Tibial nerve (tissue), 4 donors: ENCODE results near the gene EFNA5. TPM values are rescaled to one million over a fixed set of nuclear protein-coding genes. Genes with fewer than 3 reads are reported as not detected.

ENCODE experiments used
- DNase-seq, 2 donors: peaks; one replicate each; pipeline ENCODE4 v3.0.0-alpha.2; 2019; ENCODE audit warnings: low spot score in 2 of 2
- H3K27ac ChIP-seq, 4 donors: fragments of 200-600 bp; sonication (generic) in 3 of 4; one replicate each; pipeline ENCODE4 v1.5.1; 2017 to 2019; ENCODE audit warnings: mild to moderate bottlenecking in 1 of 4
- H3K27me3 ChIP-seq, 2 donors: fragments of 200-600 bp; sonication (generic) in 1 of 2; one replicate each; pipeline versions ENCODE4 v1.5.1 to v1.6.0; 2017 to 2019
- H3K36me3 ChIP-seq, 3 donors: fragments of 200-600 bp; sonication (generic); one replicate each; pipeline ENCODE4 v1.5.1; 2018 to 2019
- H3K4me1 ChIP-seq, 4 donors: fragments of 200-600 bp; sonication (generic) in 3 of 4; one replicate each; pipeline ENCODE4 v1.5.1; 2017 to 2019
- H3K4me3 ChIP-seq, 4 donors: fragments of 200-600 bp; sonication (generic) in 3 of 4; one replicate each; pipeline ENCODE4 v1.5.1; 2017 to 2019; ENCODE audit warnings: mild to moderate bottlenecking in 1 of 4, moderate library complexity in 1 of 4
- H3K9me3 ChIP-seq, 4 donors: fragments of 200-600 bp; sonication (generic) in 3 of 4; one replicate each; pipeline ENCODE4 v1.5.1; 2017 to 2019
- EP300 ChIP-seq, 2 donors: sonication (generic); formaldehyde crosslinking; IDR thresholded peaks; one replicate each; pipeline ENCODE4 v1.6.1; 2017; ENCODE audit warnings: antibody characterized with exemption in 2 of 2, mild to moderate bottlenecking in 1 of 2
- POLR2A ChIP-seq, 2 donors: fragments of 450-650 bp; IDR thresholded peaks; one replicate each; pipeline ENCODE4 v1.6.1; 2017; ENCODE audit warnings: antibody characterized with exemption in 2 of 2, mild to moderate bottlenecking in 2 of 2, moderate library complexity in 2 of 2
- WGBS, 2 donors: methylation state at CpG; one replicate each; pipeline ENCODE4 v1.1.5; 2018; 5-methylcytosine and 5-hydroxymethylcytosine counted together
- total RNA-seq, 4 donors: library from RNA; depleted of rRNA; stranded (reverse); fragments of >200 nt; gene quantifications; one replicate each; pipeline ENCODE4 v1.1.0, GENCODE V29; 2016
- TF ChIP-seq, protein P1 (sequence below), 5 experiments: fragments of 200-600 bp in 3 of 5; fragments of 450-650 bp in 2 of 5; sonication (generic) in 3 of 5; IDR thresholded peaks; one replicate each; pipeline ENCODE4 v1.5.1; 2016 to 2019; ENCODE audit warnings: antibody characterized with exemption in 5 of 5, mild to moderate bottlenecking in 3 of 5, moderate library complexity in 2 of 5

EFNA5 gene
- total RNA-seq, 4 donors from 2014 or later = 6.3 to 10.2 (median 6.9) TPM

DNA sequence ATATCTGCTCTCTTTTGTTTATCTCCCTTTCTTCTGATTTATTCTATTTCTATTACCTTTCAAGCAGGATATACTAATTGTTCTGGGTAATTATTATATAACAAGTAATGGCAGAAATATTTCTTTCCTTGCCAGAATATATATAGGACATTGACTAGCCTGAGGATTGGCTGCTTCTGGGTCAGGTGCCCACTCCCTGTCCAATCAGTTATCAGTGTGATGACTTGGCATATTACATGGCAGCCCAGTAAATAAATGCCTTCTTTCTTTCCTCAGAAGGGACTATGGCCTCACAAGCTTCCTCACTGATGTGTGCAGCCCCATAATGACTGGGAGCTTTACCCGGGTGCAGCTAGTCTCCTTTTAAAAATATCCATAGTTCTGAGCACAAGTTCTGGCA is 301.1 kb downstream of the EFNA5 start:
- no peaks in the 10 kb centered on the region for H3K27me3 ChIP-seq
- TF ChIP-seq POLR2A (IDR thresholded peaks at IDR 0.05) (no peak), EP300 (IDR thresholded peaks at IDR 0.05) (no peak)
- TF ChIP-seq, protein P1, sequence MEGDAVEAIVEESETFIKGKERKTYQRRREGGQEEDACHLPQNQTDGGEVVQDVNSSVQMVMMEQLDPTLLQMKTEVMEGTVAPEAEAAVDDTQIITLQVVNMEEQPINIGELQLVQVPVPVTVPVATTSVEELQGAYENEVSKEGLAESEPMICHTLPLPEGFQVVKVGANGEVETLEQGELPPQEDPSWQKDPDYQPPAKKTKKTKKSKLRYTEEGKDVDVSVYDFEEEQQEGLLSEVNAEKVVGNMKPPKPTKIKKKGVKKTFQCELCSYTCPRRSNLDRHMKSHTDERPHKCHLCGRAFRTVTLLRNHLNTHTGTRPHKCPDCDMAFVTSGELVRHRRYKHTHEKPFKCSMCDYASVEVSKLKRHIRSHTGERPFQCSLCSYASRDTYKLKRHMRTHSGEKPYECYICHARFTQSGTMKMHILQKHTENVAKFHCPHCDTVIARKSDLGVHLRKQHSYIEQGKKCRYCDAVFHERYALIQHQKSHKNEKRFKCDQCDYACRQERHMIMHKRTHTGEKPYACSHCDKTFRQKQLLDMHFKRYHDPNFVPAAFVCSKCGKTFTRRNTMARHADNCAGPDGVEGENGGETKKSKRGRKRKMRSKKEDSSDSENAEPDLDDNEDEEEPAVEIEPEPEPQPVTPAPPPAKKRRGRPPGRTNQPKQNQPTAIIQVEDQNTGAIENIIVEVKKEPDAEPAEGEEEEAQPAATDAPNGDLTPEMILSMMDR (IDR thresholded peaks at IDR 0.05) = no peak
- H3K4me1 ChIP-seq = no peaks in the 10 kb centered on the region
- WGBS, 2 donors = 85 to 95% methylated on average over 1 of the region's 1 CpG
- H3K4me3 ChIP-seq = no peak overlapping the region
- no peaks in the 10 kb centered on the region for H3K36me3 ChIP-seq
- no peak for DNase-seq
- no peaks in the 10 kb centered on the region for H3K9me3 ChIP-seq
- no peak overlapping the region for H3K27ac ChIP-seq

DNA sequence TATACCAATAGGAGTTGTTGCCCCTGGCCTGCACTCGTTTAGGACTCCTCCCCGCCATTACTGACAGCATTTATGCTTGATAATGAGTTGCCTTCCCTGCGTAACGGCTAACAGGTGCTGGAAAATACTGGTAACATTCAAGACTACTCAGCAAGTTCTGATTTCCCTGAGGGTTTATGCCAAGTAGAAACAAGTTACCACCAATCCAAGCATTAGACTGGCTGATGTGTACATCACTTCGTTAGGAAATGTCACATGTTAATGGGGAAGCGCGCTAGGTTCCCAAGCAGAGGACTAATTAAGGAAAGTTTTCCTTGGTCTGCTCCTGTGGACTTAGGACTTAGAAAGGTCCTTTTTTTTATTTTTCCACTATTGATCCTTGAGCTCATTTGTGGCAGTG is 302.1 kb downstream of the EFNA5 start:
- WGBS, 2 donors = 86 to 89% methylated on average over 7 of the region's 7 CpGs
- H3K4me3 ChIP-seq = no peak overlapping the region
- TF ChIP-seq, protein P1 (IDR thresholded peaks at IDR 0.05) = no peak
- TF ChIP-seq POLR2A (IDR thresholded peaks at IDR 0.05) (no peak), EP300 (IDR thresholded peaks at IDR 0.05) (no peak)
- H3K27ac ChIP-seq = no peak overlapping the region
- H3K9me3 ChIP-seq = no peaks in the 10 kb centered on the region
- no peaks in the 10 kb centered on the region for H3K4me1 ChIP-seq
- no peaks in the 10 kb centered on the region for H3K27me3 ChIP-seq
- no peaks in the 10 kb centered on the region for H3K36me3 ChIP-seq
- DNase-seq = no peak

DNA sequence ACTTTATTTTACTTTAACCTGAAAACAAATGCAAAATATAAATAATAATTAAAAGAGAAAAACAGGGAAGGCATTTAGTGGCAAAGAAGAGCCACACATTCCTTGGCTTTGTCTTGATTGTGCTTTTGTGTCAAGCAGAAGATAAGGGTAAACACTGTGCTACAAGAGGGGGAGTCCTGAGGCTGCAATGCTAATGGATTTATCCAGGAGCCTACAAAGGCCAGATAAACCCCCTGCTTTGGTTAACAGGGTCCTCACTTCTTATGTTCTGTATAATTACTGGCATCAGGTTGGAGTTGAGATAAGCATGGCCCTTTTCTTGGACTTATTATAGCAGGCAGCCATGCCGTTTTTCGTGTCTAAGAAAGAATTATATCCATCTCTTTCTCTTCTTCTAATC is 302.8 kb downstream of the EFNA5 start:
- no peaks in the 10 kb centered on the region for H3K36me3 ChIP-seq
- no peaks in the 10 kb centered on the region for H3K4me1 ChIP-seq
- WGBS, 2 donors = 81 to 85% methylated on average over 2 of the region's 2 CpGs
- no peak overlapping the region for H3K27ac ChIP-seq
- H3K4me3 ChIP-seq = no peak overlapping the region
- TF ChIP-seq, protein P1 (IDR thresholded peaks at IDR 0.05) = no peak
- no peak for TF ChIP-seq EP300 (IDR thresholded peaks at IDR 0.05)
- no peak for TF ChIP-seq POLR2A (IDR thresholded peaks at IDR 0.05)
- no peaks in the 10 kb centered on the region for H3K27me3 ChIP-seq
- no peaks in the 10 kb centered on the region for H3K9me3 ChIP-seq
- DNase-seq = no peak

DNA sequence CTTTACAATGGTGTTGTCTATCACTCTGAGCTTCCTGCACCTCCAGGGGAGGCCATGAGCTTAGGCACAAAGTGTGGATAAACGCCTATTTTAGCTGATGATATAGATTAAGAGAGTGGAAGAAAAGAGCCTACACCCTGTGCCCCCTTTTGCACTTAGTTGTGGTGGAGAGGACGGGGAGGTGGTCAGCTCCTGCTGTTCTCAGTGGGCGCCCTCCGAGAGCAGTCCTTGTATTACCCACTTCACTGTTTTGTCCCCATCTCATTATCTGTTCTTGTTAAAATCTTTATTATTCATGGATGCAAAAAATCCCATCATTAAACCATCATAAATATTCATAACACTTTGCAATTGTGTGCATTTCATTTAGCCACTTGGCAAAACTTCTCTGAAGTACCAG is 303.3 kb downstream of the EFNA5 start:
- no peaks in the 10 kb centered on the region for H3K27me3 ChIP-seq
- no peak for DNase-seq
- H3K36me3 ChIP-seq = no peaks in the 10 kb centered on the region
- TF ChIP-seq, protein P1 (IDR thresholded peaks at IDR 0.05) = no peak
- no peak for TF ChIP-seq POLR2A (IDR thresholded peaks at IDR 0.05)
- no peak for TF ChIP-seq EP300 (IDR thresholded peaks at IDR 0.05)
- no peak overlapping the region for H3K4me3 ChIP-seq
- 84 to 87% methylated on average over 4 of the region's 4 CpGs for WGBS, 2 donors
- H3K9me3 ChIP-seq = no peaks in the 10 kb centered on the region
- no peaks in the 10 kb centered on the region for H3K4me1 ChIP-seq
- no peak overlapping the region for H3K27ac ChIP-seq

DNA sequence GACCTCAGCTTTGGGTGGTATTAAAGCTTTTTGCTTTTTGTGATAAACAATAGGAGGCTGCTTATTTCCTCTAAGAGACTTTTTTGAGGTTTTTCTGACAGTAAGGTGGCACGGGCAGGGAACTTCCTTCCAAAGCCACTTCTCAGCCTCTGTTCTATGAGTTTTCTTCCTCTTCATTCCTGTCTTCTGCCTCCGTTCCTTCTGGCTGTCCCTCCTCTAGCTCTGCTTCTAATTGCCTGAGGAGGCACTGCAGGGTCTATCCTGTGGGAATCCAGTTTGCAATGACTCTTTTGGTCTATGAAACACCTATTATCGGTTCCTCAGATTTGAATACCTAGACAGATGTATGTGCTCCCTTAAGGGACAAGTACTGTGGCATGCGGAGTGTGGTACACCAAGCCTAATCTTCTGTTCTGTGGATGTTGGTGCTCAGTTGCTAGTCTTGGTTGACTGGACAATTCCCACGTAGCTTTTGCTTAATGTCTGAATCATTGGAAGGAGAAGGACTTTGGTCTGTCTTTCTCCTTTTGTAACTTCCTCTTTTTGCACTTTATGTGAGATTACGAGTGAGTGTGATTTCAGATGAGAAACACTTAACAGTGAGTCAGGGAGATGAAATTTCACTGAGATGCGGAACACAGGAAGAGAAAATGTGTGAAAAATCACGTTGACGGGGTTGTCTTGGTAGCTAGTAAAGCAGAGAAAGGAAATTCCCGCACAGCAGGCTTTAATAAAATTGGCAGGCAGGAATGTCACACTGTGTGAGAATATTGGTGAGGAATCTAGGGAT is 305.2 kb downstream of the EFNA5 start:
- no peak for DNase-seq
- Histone ChIP-seq H3K27ac (no peak overlapping the region), H3K4me3 (no peak overlapping the region), H3K9me3 (no peaks in the 10 kb centered on the region), H3K27me3 (no peaks in the 10 kb centered on the region), H3K4me1 (no peaks in the 10 kb centered on the region), H3K36me3 (no peaks in the 10 kb centered on the region)
- TF ChIP-seq POLR2A (IDR thresholded peaks at IDR 0.05) (no peak), EP300 (IDR thresholded peaks at IDR 0.05) (no peak)
- TF ChIP-seq, protein P1 (IDR thresholded peaks at IDR 0.05) = no peak
- 73 to 82% methylated on average over 10 of the region's 10 CpGs for WGBS, 2 donors
